Tibial artery (tissue), 4 donors: ENCODE measurements around the gene SMC4.
A peak's percentile ranks its signal among the peaks of the same experiment; 100 is the strongest.

ENCODE experiments used
- DNase-seq, 2 donors: peaks; one replicate each; pipeline ENCODE4 v3.0.0-alpha.2; 2019
- H3K27ac ChIP-seq, 2 donors: fragments of 200-600 bp; sonication (generic) in 1 of 2; 1 replicate in 1 of 2; 2 replicates in 1 of 2; pipeline ENCODE4 v1.5.1; 2018 to 2019; ENCODE audit warnings: mild to moderate bottlenecking in 1 of 2
- H3K27me3 ChIP-seq, 2 donors: fragments of 200-600 bp; sonication (generic) in 1 of 2; one replicate each; pipeline versions ENCODE4 v1.5.1 to v1.6.0; 2016 to 2019
- H3K36me3 ChIP-seq, 3 donors: fragments of 200-600 bp; sonication (generic) in 2 of 3; one replicate each; pipeline ENCODE4 v1.5.1; 2016 to 2019; ENCODE audit warnings: mild to moderate bottlenecking in 2 of 3
- H3K4me1 ChIP-seq, 4 donors: fragments of 200-600 bp; sonication (generic) in 2 of 4; 1 replicate in 3 of 4; 2 replicates in 1 of 4; pipeline ENCODE4 v1.5.1; 2016 to 2019
- H3K4me3 ChIP-seq, 2 donors: fragments of 200-600 bp; sonication (generic) in 1 of 2; 1 replicate in 1 of 2; 2 replicates in 1 of 2; pipeline ENCODE4 v1.5.1; 2018 to 2019; ENCODE audit warnings: mild to moderate bottlenecking in 2 of 2
- H3K9me3 ChIP-seq, 3 donors: fragments of 200-600 bp; sonication (generic) in 1 of 3; one replicate each; pipeline ENCODE4 v1.5.1; 2016 to 2019
- CTCF ChIP-seq, 2 experiments: fragments of 200-600 bp in 1 of 2; fragments of 450-650 bp in 1 of 2; IDR thresholded peaks; one replicate each; pipeline ENCODE4 v1.5.1; 2017 to 2019; ENCODE audit warnings: antibody characterized with exemption in 2 of 2, mild to moderate bottlenecking in 1 of 2, moderate library complexity in 1 of 2
- intact Hi-C: fragments of 100-400 bp; cut with DNase I; formaldehyde crosslinking; loops from one replicate; pipeline ENCODE4 v1.15.0; 2023; ENCODE audit warnings: low total_unique reads

Gene SMC4

GRCh38 chr3:160413613-160414248, 14.3 kb downstream of the SMC4 start:
- TF ChIP-seq CTCF (IDR thresholded peaks at IDR 0.05), result peak; percentile 71 to 83
- no peak overlapping the region for H3K4me3 ChIP-seq
- no peak overlapping the region for H3K27ac ChIP-seq
- no peaks in the 10 kb centered on the region for H3K27me3 ChIP-seq
- H3K4me1 ChIP-seq, result no peaks in the 10 kb centered on the region
- intact Hi-C loops, result loop anchor here (10.0 kb wide), 1 partner anchor 249 kb away; no protein-coding TSS in a partner anchor
- peak in 1 of 2 donors; percentile 41 for DNase-seq
- no peaks in the 10 kb centered on the region for H3K9me3 ChIP-seq
- H3K36me3 ChIP-seq, result peaks cover 0 to 34% (median 16%) of the 10 kb centered on the region in 3 donors

GRCh38 chr3:160417311-160417710, 17.9 kb downstream of the SMC4 start:
- Histone ChIP-seq H3K4me3 (no peak overlapping the region), H3K4me1 (no peaks in the 10 kb centered on the region), H3K9me3 (no peaks in the 10 kb centered on the region), H3K36me3 (peaks cover 14 to 49% (median 30%) of the 10 kb centered on the region in 3 donors), H3K27ac (no peak overlapping the region), H3K27me3 (no peaks in the 10 kb centered on the region)
- DNase-seq, result no peak
- intact Hi-C loops, result loop anchor here (5.0 to 10.0 kb wide), 2 partner anchors 253 to 380 kb away; no protein-coding TSS in a partner anchor
- no peak for TF ChIP-seq CTCF (IDR thresholded peaks at IDR 0.05)

- H3K4me1 ChIP-seq, result no peaks in the 10 kb centered on the region
- intact Hi-C loops, result no loop called here
- no peak for DNase-seq
- no peaks in the 10 kb centered on the region for H3K27me3 ChIP-seq
- H3K36me3 ChIP-seq, result peaks cover 70 to 76% (median 75%) of the 10 kb centered on the region in 3 donors
- H3K27ac ChIP-seq, result no peak overlapping the region
- no peak for TF ChIP-seq CTCF (IDR thresholded peaks at IDR 0.05)
- H3K9me3 ChIP-seq, result no peaks in the 10 kb centered on the region
- no peak overlapping the region for H3K4me3 ChIP-seq
Measured at GRCh38 chr3:160427832-160428424, 28.5 kb downstream of the SMC4 start.

- no peaks in the 10 kb centered on the region for H3K27me3 ChIP-seq
- no peak for TF ChIP-seq CTCF (IDR thresholded peaks at IDR 0.05)
- intact Hi-C loops, result no loop called here
- no peak overlapping the region for H3K27ac ChIP-seq
- H3K4me3 ChIP-seq, result no peak overlapping the region
- H3K9me3 ChIP-seq, result no peaks in the 10 kb centered on the region
- no peak for DNase-seq
- H3K4me1 ChIP-seq, result no peaks in the 10 kb centered on the region
- peaks cover 39 to 48% (median 43%) of the 10 kb centered on the region in 3 donors for H3K36me3 ChIP-seq
Measured at GRCh38 chr3:160434071-160434470, 34.6 kb downstream of the SMC4 start.

- Histone ChIP-seq H3K27ac (no peak overlapping the region), H3K9me3 (no peaks in the 10 kb centered on the region), H3K27me3 (no peaks in the 10 kb centered on the region), H3K4me1 (no peaks in the 10 kb centered on the region), H3K36me3 (peaks cover 36 to 44% (median 36%) of the 10 kb centered on the region in 3 donors), H3K4me3 (no peak overlapping the region)
- no peak for TF ChIP-seq CTCF (IDR thresholded peaks at IDR 0.05)
- intact Hi-C loops, result no loop called here
- no peak for DNase-seq
Measured at GRCh38 chr3:160435095-160435494, 35.6 kb downstream of the SMC4 start.
